ENCODE measurements around the gene FLVCR1. TPM values are rescaled to one million over a fixed set of nuclear protein-coding genes. Genes with fewer than 3 reads are reported as not detected.
A peak's percentile ranks its signal among the peaks of the same experiment; 100 is the strongest.

Gene FLVCR1
- total and polyA plus RNA-seq, 9 of the 15 experiments (the other 6 are each of a cell fraction or from before 2014, with no cell fraction given), result 5.2 to 18.0 (median 12.5) TPM

DNA sequence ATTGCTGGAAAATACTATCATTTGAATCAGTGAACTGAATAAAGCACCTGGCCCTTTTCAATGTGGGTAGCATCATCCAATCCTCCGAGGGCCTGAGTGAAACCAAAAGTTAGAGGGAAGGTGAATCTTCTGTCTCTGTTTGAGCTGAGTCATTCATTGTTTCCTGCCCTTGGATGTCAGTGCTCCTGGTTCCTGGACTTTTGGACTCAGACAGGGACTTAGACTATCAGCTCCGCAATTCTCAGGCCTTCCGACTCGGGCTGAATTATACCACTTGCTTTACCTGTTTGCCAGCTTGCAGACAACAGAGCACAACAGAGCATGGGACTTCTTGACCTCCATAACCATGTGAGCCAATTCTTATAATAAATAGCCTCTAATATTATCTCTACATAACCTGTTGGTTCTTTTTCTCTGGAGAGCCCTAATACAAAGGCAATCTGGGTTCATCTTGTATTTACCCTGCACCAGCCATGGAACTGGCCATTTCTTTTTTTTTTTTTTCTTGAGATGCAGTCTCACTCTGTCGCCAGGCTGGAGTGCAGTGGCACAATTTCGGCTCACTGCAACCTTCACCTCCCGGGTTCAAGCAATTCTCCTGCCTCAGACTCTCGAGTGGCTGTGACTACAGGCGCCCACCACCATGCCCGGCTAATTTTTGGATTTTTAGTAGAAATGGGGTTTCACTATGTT, 73.1 kb downstream of the FLVCR1 start (continued):
- no peak for TF ChIP-seq ZKSCAN8 (CRISPR knock-in tag; IDR thresholded peaks at IDR 0.05)
- peak; percentile 57; the same call in 1 of the 2 replicates for TF ChIP-seq NFE2 (IDR thresholded peaks at IDR 0.05; ENCODE audit: low read depth)
- no peak for TF ChIP-seq GABPB1 (CRISPR knock-in tag; IDR thresholded peaks at IDR 0.05)
- no peak for TF ChIP-seq NCOA6 (IDR thresholded peaks at IDR 0.05)
- TF ChIP-seq NFXL1 (CRISPR knock-in tag; IDR thresholded peaks at IDR 0.05), result no peak
- TF ChIP-seq, protein P1, sequence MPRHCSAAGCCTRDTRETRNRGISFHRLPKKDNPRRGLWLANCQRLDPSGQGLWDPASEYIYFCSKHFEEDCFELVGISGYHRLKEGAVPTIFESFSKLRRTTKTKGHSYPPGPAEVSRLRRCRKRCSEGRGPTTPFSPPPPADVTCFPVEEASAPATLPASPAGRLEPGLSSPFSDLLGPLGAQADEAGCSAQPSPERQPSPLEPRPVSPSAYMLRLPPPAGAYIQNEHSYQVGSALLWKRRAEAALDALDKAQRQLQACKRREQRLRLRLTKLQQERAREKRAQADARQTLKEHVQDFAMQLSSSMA (CRISPR knock-in tag; IDR thresholded peaks at IDR 0.05), result no peak
- TF ChIP-seq ARNT (IDR thresholded peaks at IDR 0.05), result no peak
- TF ChIP-seq GTF2A2 (tag; IDR thresholded peaks at IDR 0.05), result no peak
- TF ChIP-seq, protein P2, sequence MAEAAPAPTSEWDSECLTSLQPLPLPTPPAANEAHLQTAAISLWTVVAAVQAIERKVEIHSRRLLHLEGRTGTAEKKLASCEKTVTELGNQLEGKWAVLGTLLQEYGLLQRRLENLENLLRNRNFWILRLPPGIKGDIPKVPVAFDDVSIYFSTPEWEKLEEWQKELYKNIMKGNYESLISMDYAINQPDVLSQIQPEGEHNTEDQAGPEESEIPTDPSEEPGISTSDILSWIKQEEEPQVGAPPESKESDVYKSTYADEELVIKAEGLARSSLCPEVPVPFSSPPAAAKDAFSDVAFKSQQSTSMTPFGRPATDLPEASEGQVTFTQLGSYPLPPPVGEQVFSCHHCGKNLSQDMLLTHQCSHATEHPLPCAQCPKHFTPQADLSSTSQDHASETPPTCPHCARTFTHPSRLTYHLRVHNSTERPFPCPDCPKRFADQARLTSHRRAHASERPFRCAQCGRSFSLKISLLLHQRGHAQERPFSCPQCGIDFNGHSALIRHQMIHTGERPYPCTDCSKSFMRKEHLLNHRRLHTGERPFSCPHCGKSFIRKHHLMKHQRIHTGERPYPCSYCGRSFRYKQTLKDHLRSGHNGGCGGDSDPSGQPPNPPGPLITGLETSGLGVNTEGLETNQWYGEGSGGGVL (CRISPR knock-in tag; IDR thresholded peaks at IDR 0.05), result no peak
- TF ChIP-seq, protein P3, sequence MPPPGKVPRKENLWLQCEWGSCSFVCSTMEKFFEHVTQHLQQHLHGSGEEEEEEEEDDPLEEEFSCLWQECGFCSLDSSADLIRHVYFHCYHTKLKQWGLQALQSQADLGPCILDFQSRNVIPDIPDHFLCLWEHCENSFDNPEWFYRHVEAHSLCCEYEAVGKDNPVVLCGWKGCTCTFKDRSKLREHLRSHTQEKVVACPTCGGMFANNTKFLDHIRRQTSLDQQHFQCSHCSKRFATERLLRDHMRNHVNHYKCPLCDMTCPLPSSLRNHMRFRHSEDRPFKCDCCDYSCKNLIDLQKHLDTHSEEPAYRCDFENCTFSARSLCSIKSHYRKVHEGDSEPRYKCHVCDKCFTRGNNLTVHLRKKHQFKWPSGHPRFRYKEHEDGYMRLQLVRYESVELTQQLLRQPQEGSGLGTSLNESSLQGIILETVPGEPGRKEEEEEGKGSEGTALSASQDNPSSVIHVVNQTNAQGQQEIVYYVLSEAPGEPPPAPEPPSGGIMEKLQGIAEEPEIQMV (tag; conservative IDR thresholded peaks at IDR 0.05; ENCODE audit: low read depth), result no peak
- TF ChIP-seq, protein P4, sequence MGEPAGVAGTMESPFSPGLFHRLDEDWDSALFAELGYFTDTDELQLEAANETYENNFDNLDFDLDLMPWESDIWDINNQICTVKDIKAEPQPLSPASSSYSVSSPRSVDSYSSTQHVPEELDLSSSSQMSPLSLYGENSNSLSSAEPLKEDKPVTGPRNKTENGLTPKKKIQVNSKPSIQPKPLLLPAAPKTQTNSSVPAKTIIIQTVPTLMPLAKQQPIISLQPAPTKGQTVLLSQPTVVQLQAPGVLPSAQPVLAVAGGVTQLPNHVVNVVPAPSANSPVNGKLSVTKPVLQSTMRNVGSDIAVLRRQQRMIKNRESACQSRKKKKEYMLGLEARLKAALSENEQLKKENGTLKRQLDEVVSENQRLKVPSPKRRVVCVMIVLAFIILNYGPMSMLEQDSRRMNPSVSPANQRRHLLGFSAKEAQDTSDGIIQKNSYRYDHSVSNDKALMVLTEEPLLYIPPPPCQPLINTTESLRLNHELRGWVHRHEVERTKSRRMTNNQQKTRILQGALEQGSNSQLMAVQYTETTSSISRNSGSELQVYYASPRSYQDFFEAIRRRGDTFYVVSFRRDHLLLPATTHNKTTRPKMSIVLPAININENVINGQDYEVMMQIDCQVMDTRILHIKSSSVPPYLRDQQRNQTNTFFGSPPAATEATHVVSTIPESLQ (CRISPR knock-in tag; IDR thresholded peaks at IDR 0.05), result no peak
- TF ChIP-seq YY1 (IDR thresholded peaks at IDR 0.05; ENCODE audit: borderline replicate concordance in 1 of 3, control insufficient read depth in 1 of 3, extremely low read depth in 1 of 3, insufficient read depth in 3 of 3, insufficient read length in 1 of 3, insufficient replicate concordance in 2 of 3, low read depth in 1 of 3, low read length in 2 of 3), result no peak
- no peak for TF ChIP-seq MTA2 (IDR thresholded peaks at IDR 0.05; ENCODE audit: low read depth)
- no peak for TF ChIP-seq NCOA4 (IDR thresholded peaks at IDR 0.05; ENCODE audit: partially characterized antibody)
- peak; percentile 66 for TF ChIP-seq ZNF384 (IDR thresholded peaks at IDR 0.05; ENCODE audit: low read depth, low read length)
- no peak for TF ChIP-seq PHF8 (IDR thresholded peaks at IDR 0.05; ENCODE audit: borderline replicate concordance, low read length)
- no peak for TF ChIP-seq HDAC2 (IDR thresholded peaks at IDR 0.05)
- TF ChIP-seq GTF2E2 (tag; IDR thresholded peaks at IDR 0.05), result no peak
- peak; percentile 40; the same call in 1 of the 2 replicates for TF ChIP-seq MAFK (IDR thresholded peaks at IDR 0.05; ENCODE audit: low read length)
- no peak for TF ChIP-seq NFATC3 (IDR thresholded peaks at IDR 0.05)
- no peak for TF ChIP-seq TAF9B (IDR thresholded peaks at IDR 0.05; ENCODE audit: partially characterized antibody)
- TF ChIP-seq SMARCA4 (IDR thresholded peaks at IDR 0.05), result 0 out of 2 replicates have a peak, but pooled peaks have one; percentile 19
- no peak for TF ChIP-seq BRD9 (IDR thresholded peaks at IDR 0.05; ENCODE audit: low read depth, partially characterized antibody)
- no peak for TF ChIP-seq PYGO2 (tag; IDR thresholded peaks at IDR 0.05)
